Psoas muscle (tissue), 8 donors: ENCODE data around the gene PAK1. TPM values are rescaled to one million over a fixed set of nuclear protein-coding genes. Genes with fewer than 3 reads are reported as not detected.

Source experiments
- ATAC-seq, 4 donors: fragments of 200-7000 bp; cut with Tn5 transposase; one replicate each; pipeline ENCODE4 v1.9.1; 2020; ENCODE audit warnings: moderate library complexity in 3 of 4, mild to moderate bottlenecking in 2 of 4
- DNase-seq, 2 donors: peaks; one replicate each; pipeline ENCODE4 v3.0.0-alpha.2; 2020
- H3K27ac ChIP-seq: fragments of 200-600 bp; one replicate; pipeline ENCODE4 v1.8.0; 2022
- H3K27me3 ChIP-seq, 3 donors: fragments of 200-600 bp in 1 of 3; one replicate each; pipeline versions ENCODE4 v1.6.1 to v1.8.0; 2013 to 2022; ENCODE audit warnings: low read length in 2 of 3, mild to moderate bottlenecking in 2 of 3, moderate library complexity in 1 of 3; ENCODE audit not compliant: insufficient read depth in 3 of 3
- H3K36me3 ChIP-seq, 2 donors: fragments of 200-600 bp in 1 of 2; one replicate each; pipeline versions ENCODE4 v1.6.1 to v1.8.0; 2013 to 2022; ENCODE audit warnings: low read depth in 1 of 2, mild to moderate bottlenecking in 1 of 2, moderate library complexity in 1 of 2; ENCODE audit not compliant: insufficient read depth in 1 of 2
- H3K4me1 ChIP-seq: fragments of 200-600 bp; one replicate; pipeline ENCODE4 v1.8.0; 2022
- H3K4me3 ChIP-seq: fragments of 200-600 bp; one replicate; pipeline ENCODE4 v1.8.0; 2022; ENCODE audit warnings: mild to moderate bottlenecking
- H3K9me3 ChIP-seq: fragments of 200-600 bp; one replicate; pipeline ENCODE4 v1.8.0; 2022
- CTCF ChIP-seq: fragments of 200-600 bp; IDR thresholded peaks from one replicate; pipeline ENCODE4 v1.8.0; 2022; ENCODE audit warnings: antibody characterized with exemption
- WGBS, 3 donors: extraction: QIAGEN DNeasy Blood & Tissue Kit; methylation state at CpG; one replicate each; pipeline versions ENCODE4 v1.1.6 to v1.1.7; 2013; 5-methylcytosine and 5-hydroxymethylcytosine counted together
- intact Hi-C, 2 donors: fragments of 100-400 bp; cut with DNase I; formaldehyde crosslinking; loops; one replicate each; pipeline versions ENCODE4 v1.11.0 to v1.14.2; 2022
- polyA plus RNA-seq, 3 donors: library from polyadenylated mRNA; stranded (reverse); fragments of 200-250 nt; gene quantifications; one replicate each; pipeline ENCODE4 v1.2.3, GENCODE V29; 2013
- total RNA-seq, 4 donors: library from RNA; stranded (reverse); fragmentation: NEBNext Ultra II Directional in 2 of 4; extraction: Animal tissue kit (Norgen Biotek cat#: 25700) in 2 of 4; gene quantifications; one replicate each; pipeline versions ENCODE4 v1.2.1 to v1.2.4, GENCODE V29; 2021 to 2023
- donor health status: healthy with polysubstance abuse.
- donor health status: DM: no; HTN: no; CAD: no; lungs with moderate emphysema.
- donor health status: Bipolar disorder and iron deficiency.
- donor health status: healthy.
- donor health status: DM: yes; HTN: yes; CAD: no.
- donor health status: DM: no; HTN: no; CAD: no.
- donor health status: DM: no; HTN: no; CAD: no.
- donor health status: DM: yes; HTN: yes; CAD: no.

PAK1 gene
- total and polyA plus RNA-seq, 7 donors, result 12.8 to 78.7 (median 39.5) TPM

GRCh38 chr11:77487790-77488189 is 13.9 kb upstream of the PAK1 start:
- no peak for DNase-seq
- Histone ChIP-seq H3K27ac (no peak overlapping the region), H3K36me3 (no peaks in the 10 kb centered on the region), H3K9me3 (no peaks in the 10 kb centered on the region), H3K27me3 (no peaks in the 10 kb centered on the region), H3K4me3 (no peak overlapping the region), H3K4me1 (no peaks in the 10 kb centered on the region)
- 94 to 98% (median 97%) methylated on average over 2 of the region's 2 CpGs for WGBS, 3 donors
- intact Hi-C loops, result no loop called here
- TF ChIP-seq CTCF, result no peak
- no peak for ATAC-seq

- Histone ChIP-seq H3K4me1 (no peaks in the 10 kb centered on the region), H3K36me3 (no peaks in the 10 kb centered on the region), H3K9me3 (no peaks in the 10 kb centered on the region), H3K27ac (no peak overlapping the region), H3K4me3 (no peak overlapping the region), H3K27me3 (no peaks in the 10 kb centered on the region)
- ATAC-seq (no peak), DNase-seq (no peak)
- WGBS, 3 donors, result 75 to 90% (median 83%) methylated on average over 2 of the region's 2 CpGs
- TF ChIP-seq CTCF, result no peak
- intact Hi-C loops, result loop anchor here in 1 of 2 donors (10.0 kb wide), 1 partner anchor 125 kb away; no protein-coding TSS in a partner anchor
These were observed 6.0 kb upstream of the PAK1 start for GRCh38 chr11:77479746-77480352.

GRCh38 chr11:77475206-77475605 is 1.3 kb upstream of the PAK1 start:
- Histone ChIP-seq H3K9me3 (no peaks in the 10 kb centered on the region), H3K27ac (no peak overlapping the region), H3K4me3 (no peak overlapping the region), H3K36me3 (no peaks in the 10 kb centered on the region), H3K4me1 (no peaks in the 10 kb centered on the region), H3K27me3 (no peaks in the 10 kb centered on the region)
- 68 to 84% (median 81%) methylated on average over 5 of the region's 5 CpGs for WGBS, 3 donors
- no peak for DNase-seq
- no peak for ATAC-seq
- intact Hi-C loops, result loop anchor here in 1 of 2 donors (10.0 kb wide), 1 partner anchor 120 kb away; no protein-coding TSS in a partner anchor
- TF ChIP-seq CTCF, result no peak

- Histone ChIP-seq H3K27me3 (no peaks in the 10 kb centered on the region), H3K9me3 (no peaks in the 10 kb centered on the region), H3K4me3 (peak overlapping the region; percentile 73), H3K27ac (peak overlapping the region; percentile 65), H3K36me3 (no peaks in the 10 kb centered on the region), H3K4me1 (no peaks in the 10 kb centered on the region)
- no peak for TF ChIP-seq CTCF
- WGBS, 3 donors, result 30 to 49% (median 31%) methylated on average over 10 of the region's 10 CpGs
- no peak for ATAC-seq
- intact Hi-C loops, result loop anchor here (5.0 to 10.0 kb wide), 4 partner anchors 67 to 120 kb away; no protein-coding TSS in a partner anchor
- no peak for DNase-seq
These were observed 778 bp upstream of the PAK1 start for GRCh38 chr11:77474684-77475060.
